ENCODE measurements around the gene RASEF. TPM values are rescaled to one million over a fixed set of nuclear protein-coding genes. Genes with fewer than 3 reads are reported as not detected.
A peak's percentile ranks its signal among the peaks of the same experiment; 100 is the strongest.

Gene RASEF
- total RNA-seq, 1 donor from 2014 or later = 0.05 TPM

DNA sequence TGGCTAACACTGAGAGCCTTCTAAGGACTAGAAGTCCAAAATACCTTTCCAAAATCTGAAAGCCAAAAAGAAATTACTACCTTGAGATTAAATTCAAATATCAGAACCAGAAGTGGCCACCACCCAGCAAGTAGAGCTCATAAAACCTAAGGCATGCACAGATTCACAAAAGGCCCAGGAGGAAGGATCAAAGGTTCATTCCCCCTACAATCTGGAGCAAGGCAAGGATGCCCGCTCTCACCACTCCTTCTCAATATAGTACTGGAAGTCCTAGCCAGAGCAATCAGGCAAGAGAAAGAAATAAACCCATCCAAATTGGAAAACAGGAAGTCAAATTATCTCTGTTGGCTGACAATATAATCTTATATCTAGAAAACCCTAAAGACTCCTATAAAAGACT lies 6.0 kb downstream of the RASEF start:
- peaks cover 48% of the 10 kb centered on the region for H3K27me3 ChIP-seq (ENCODE audit: low read depth)
- no peaks in the 10 kb centered on the region for H3K36me3 ChIP-seq
- TF ChIP-seq, protein P1, sequence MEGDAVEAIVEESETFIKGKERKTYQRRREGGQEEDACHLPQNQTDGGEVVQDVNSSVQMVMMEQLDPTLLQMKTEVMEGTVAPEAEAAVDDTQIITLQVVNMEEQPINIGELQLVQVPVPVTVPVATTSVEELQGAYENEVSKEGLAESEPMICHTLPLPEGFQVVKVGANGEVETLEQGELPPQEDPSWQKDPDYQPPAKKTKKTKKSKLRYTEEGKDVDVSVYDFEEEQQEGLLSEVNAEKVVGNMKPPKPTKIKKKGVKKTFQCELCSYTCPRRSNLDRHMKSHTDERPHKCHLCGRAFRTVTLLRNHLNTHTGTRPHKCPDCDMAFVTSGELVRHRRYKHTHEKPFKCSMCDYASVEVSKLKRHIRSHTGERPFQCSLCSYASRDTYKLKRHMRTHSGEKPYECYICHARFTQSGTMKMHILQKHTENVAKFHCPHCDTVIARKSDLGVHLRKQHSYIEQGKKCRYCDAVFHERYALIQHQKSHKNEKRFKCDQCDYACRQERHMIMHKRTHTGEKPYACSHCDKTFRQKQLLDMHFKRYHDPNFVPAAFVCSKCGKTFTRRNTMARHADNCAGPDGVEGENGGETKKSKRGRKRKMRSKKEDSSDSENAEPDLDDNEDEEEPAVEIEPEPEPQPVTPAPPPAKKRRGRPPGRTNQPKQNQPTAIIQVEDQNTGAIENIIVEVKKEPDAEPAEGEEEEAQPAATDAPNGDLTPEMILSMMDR (IDR thresholded peaks at IDR 0.05; ENCODE audit: borderline replicate concordance) = no peak
- DNase-seq = no peak
- peaks cover 2% of the 10 kb centered on the region for H3K9me3 ChIP-seq (replicated peaks)
- intact Hi-C loops (cut with micrococcal nuclease) = no loop called here
- H3K27ac ChIP-seq (replicated peaks) = no peak overlapping the region
- H3K4me1 ChIP-seq = peaks cover 5% of the 10 kb centered on the region
- H3K4me3 ChIP-seq = no peak overlapping the region

DNA sequence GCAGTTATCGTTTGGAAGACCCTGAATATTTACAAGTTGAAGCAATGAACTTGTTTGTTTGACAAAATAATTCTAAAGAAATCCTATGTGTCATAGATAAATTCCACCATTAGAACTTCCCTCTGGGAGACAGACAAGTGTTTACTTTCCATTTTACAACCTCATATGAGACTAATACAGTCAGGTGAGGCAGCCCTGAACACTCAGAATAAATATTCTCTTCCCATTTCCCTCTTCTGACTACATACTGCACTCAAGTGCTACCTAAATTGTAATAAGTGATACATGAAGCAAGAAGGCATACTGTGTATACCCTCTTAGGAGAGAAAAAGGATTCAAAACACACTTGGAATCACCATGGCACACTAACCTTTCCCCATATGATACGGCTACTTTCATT lies 6.8 kb downstream of the RASEF start:
- Histone ChIP-seq H3K36me3 (no peaks in the 10 kb centered on the region), H3K9me3 (replicated peaks) (peaks cover 2% of the 10 kb centered on the region), H3K4me3 (no peak overlapping the region), H3K27me3 (ENCODE audit: low read depth) (peaks cover 41% of the 10 kb centered on the region), H3K4me1 (no peaks in the 10 kb centered on the region), H3K27ac (replicated peaks) (no peak overlapping the region)
- DNase-seq = no peak
- TF ChIP-seq, protein P1 (IDR thresholded peaks at IDR 0.05; ENCODE audit: borderline replicate concordance) = no peak
- intact Hi-C loops (cut with micrococcal nuclease) = no loop called here

DNA sequence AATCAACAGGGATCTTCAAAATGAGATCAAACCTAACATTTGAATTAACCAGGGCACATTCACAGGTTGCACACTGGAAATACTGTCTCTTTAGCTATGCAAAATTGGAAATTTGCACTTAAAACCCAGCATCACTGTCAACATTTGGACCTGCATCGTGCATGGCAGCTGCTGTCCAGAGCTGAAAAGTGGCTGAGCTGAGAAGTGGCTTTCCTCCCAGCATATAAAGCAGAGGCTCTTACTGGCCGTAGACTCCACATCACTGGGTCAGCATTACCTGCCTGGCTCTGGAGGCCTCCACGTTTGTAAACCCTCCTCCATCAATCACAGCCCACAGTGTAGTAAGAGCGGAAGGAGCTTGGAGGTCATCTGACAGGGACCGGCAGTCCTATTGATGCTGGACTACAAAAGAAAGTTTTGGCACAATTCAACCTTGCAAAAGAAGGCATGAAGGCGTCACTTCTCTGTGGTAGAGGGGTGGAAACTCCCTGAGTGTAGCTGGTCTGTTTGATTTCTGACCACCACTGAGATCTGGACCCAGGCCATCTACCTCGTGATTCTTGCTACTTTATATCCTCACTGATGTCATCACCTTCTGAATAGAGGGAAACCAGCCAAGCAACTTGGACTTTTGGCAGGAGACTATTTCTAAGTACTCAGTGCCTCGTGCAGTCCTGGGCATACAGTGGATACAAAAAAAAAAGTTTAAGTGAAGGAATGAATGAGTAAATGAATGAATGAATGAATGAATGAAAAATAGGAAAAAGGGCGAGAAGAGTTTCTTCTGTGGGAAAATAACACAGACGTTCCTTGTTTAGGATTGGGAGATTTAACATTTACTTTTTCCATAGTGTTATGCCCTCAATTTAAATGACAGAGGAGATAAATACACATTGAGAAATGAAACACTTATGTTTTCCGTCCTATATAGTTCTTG lies 14.8 kb downstream of the RASEF start:
- Histone ChIP-seq H3K4me3 (no peak overlapping the region), H3K27me3 (ENCODE audit: low read depth) (peaks cover 8% of the 10 kb centered on the region), H3K27ac (replicated peaks) (no peak overlapping the region), H3K4me1 (peaks cover 11% of the 10 kb centered on the region), H3K36me3 (no peaks in the 10 kb centered on the region), H3K9me3 (replicated peaks) (no peaks in the 10 kb centered on the region)
- intact Hi-C loops (cut with micrococcal nuclease) = no loop called here
- peak; percentile 19 for DNase-seq
- TF ChIP-seq, protein P1 (IDR thresholded peaks at IDR 0.05; ENCODE audit: borderline replicate concordance) = no peak

- Histone ChIP-seq H3K4me3 (no peak overlapping the region), H3K36me3 (no peaks in the 10 kb centered on the region), H3K27me3 (ENCODE audit: low read depth) (peaks cover 8% of the 10 kb centered on the region), H3K9me3 (replicated peaks) (no peaks in the 10 kb centered on the region), H3K27ac (replicated peaks) (no peak overlapping the region), H3K4me1 (peaks cover 13% of the 10 kb centered on the region)
- intact Hi-C loops (cut with micrococcal nuclease) = no loop called here
- DNase-seq = no peak
- TF ChIP-seq, protein P1 (IDR thresholded peaks at IDR 0.05; ENCODE audit: borderline replicate concordance) = no peak
These were observed 19.3 kb downstream of the RASEF start for GRCh38 chr9:83043597-83043996.

DNA sequence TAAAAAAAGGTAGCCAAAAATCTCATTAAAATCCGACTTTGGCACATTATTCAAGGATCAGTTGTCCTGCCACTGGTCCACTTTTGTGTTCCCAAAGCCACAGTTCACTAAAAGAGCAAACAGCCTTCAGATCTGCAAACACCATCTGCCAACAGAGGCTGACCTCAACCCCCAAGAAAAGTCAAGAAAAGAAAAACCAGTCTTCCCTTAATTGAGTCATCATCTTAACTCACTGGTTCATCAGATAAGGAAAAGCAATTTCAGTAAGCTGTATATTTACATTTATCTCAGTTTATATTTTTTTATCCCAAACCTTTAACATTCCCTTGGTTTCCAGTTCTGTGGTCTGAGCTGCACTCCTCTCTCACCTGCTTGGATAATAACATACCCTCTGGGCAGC lies 21.2 kb downstream of the RASEF start:
- H3K36me3 ChIP-seq = no peaks in the 10 kb centered on the region
- H3K4me1 ChIP-seq = peaks cover 5% of the 10 kb centered on the region
- TF ChIP-seq, protein P1 (IDR thresholded peaks at IDR 0.05; ENCODE audit: borderline replicate concordance) = no peak
- no peak overlapping the region for H3K27ac ChIP-seq (replicated peaks)
- H3K4me3 ChIP-seq = no peak overlapping the region
- H3K9me3 ChIP-seq (replicated peaks) = no peaks in the 10 kb centered on the region
- peaks cover 8% of the 10 kb centered on the region for H3K27me3 ChIP-seq (ENCODE audit: low read depth)
- no peak for DNase-seq
- intact Hi-C loops (cut with micrococcal nuclease) = no loop called here

All from left ventricle myocardium inferior (tissue), 1 donor.